NCI-H1048 (cell line): ENCODE measurements around the gene SLC23A1.

Experiments used
- DNase-seq: peaks from one replicate; lab custom pipeline; 2025; lab: John Stamatoyannopoulos, UW

SLC23A1 gene

DNA sequence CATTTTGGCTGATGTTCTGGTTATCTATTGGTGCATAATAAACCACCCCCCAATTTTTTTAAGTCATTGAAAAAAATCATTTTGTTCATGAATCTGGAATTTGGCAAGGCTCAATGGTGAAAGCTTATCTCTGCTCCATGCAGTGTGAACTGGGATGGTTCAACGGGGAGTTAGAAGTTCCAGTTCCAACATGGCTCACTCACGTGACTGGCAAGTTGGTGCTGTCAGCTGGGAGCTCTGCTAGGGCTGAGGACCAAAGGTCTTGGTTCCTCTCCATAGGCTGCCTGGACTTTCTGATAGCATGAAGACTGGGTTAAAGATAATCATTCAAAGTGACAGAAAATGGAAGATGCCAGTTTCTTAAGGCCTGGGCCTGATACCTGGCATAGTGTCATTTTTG, 23.9 kb upstream of the SLC23A1 start:
- no peak for DNase-seq

DNA sequence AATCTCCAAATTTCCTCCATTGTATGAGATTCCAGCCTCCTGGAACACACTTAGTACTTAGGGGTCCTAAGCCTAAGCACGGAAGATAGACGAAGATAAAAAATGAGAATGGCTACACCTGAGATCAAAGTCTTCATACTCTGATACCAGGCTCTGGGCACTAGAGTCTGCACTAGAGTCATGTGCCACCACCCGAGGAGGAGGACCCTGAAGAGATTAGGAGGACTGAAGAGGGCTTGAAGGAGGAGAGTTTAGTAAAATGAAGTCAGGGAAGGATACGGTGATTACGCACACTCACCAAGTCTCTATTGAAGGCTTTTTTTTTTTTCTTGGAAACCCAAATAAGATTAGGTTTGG, 21.4 kb upstream of the SLC23A1 start:
- no peak for DNase-seq

DNA sequence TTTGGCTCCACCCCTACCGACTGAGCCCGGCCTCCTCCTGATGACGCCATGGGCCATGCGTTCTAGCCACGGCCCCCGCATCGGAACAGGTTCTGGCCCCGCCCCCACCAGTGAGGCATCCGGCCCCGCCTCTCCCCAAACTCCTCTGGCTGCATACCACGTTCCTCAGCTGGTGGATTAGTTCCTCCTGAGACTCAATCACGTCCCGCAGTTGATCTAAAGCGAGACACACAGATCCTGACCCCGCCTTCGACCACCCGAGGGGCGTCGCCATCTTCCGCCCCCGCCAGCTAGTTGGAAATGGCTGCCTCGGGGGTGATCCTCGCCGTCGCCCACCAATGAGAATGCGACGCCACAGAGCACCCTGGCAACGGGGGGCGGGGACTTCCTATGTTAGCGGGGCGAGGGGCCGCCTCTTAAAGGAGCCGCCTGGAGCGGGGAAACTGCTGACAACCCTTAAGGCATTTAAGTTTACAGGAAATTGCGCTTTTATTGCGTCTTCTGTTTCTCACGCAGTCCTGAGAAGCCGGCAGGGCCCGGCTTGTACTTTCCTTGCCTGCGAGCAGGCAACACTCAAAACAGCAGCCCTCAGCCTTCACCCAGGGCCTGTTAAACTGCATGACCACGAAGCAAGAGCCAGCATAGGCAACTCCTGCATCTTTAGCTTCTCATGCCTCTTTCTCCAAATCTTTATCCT, 20.8 kb upstream of the SLC23A1 start, which contains the start of gene SPATA24:
TSS of gene SPATA24 (minus strand) at position 303 of the 697 bp plus-strand sequence. CDS start at position 274, 29 bp downstream.
- peak; percentile 89 for DNase-seq

DNA sequence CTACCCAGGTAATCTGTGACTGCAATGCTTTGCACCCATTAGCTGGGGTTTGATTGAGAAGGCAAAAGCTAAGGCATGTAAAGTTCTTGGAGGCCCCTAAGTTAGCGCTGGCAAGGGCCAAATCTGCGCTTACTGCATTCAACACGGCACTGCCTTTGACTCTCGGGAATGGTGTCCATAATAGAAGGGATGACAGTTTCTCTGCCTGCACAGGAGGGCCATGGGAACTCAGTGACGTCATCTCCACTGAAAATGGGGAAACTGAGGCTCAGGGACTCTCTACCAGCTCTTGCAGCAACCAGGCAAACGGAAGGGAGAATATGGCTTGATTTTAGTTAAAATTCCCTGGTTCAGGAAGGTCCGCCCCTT, 20.3 kb upstream of the SLC23A1 start:
- DNase-seq: no peak

DNA sequence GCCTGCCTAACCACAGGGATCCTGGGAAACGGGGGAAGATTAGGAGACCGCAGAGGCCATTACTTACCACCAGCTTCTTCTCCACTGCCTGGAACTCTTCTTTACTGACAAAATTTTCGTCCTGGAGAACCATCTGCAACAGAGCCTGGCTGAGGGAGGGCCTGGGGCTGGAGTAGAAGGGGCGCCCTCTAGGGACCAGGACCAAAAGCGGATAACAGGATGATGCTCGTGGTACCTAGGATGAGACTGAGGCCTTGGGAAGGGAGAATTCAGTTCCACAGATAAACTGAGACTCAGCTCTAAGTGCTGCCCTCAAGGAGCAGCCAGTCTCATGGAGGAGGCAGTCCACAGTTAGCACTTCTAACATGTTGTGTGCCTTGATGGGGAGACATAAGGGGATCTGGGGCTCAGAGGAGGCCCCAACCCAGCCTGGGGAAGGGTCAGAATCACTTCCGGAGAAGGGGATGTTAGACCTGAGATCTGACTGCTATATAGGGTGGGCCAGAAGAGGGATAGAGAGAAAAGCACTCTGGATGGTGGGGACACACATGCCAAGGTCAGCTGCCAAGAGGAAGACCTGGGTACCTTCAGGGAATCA, 19.6 kb upstream of the SLC23A1 start:
- no peak for DNase-seq

DNA sequence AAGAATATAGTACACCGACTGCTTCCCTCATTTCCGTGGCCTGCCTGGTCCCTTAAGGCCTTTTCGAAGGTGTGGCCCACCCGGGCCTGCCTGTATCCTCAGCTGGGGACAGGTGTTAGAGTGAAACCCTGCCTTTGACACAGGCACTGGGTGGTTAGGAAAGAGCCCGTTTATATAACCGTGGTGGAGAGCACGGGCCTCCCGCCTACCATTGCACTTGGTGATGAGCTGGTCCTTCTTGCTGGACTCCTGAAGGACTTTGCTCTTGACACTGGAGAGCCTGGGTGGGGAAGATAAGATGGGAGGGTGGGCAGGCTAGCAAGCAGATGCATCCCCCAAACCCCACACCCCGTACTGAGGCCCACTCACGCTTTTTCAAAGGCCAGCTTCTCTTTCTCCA, 18.4 kb upstream of the SLC23A1 start:
- no peak for DNase-seq

DNA sequence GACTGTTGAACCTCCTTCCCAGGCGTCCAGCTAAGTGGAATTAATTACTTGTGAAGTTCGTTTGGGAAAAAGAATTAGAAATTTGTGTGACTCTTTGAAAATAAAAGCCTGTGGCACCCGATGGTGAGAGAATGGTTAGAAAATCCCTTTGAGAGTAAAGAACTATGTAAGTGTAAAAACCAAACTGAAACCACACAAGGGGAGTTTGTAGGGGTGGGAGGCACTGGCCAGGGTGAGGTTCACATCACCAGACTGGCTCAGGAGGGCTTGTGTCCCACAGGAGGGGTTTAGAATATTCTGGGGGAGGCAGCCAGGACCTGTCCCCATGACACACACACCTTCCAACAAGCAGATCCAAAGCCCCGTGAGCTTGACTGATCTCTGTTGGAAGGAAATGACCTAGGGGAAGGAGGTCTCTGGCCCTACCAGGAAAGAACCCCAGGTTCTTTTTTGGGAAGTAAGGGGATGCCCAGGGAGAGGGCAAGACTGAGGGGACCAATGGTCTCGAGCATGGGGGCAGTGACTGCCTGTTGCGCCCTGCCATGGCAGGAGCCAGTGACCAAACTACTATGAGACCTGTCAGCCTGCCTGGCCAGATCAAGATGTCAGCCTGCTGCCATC, 16.5 kb upstream of the SLC23A1 start:
- DNase-seq: no peak

DNA sequence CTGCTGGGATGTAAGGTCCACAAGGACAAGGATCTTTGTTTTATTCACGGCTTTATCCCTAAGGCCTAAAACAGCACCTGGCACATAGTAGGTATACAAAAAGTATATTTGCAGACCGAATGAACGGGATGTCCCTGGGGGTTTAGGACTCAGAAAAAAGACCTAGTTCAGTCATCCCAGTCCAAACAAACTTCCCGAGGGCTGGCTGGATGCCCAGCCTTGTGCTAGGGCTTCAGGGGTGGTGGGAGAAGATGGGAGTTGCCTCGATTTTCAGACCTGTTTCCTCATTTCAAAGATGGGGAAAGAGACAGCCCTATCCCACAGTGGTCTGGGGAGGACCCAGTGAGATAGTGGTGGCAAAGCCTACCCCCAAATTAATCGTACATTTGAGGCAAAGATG, 14.8 kb upstream of the SLC23A1 start:
- no peak for DNase-seq

DNA sequence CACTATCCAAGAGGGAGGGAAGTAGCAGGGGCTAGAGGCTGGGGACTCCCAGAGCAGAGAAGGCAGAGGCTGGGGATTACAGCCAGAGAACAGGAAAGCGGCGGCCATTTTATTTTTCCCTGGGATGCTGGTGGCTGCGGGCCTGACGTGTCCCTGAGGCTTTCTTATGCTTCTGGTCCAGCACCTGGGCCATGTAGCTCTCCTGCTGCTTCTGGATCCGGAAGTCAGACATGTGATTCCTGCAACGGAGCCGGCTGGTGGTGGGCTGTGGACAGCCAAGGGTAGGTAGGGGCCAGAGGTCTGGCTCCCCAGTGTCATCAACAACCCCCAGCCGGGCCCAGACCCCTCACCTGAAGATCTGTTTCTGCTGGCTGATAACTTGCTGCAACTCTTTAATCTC, 13.6 kb upstream of the SLC23A1 start:
- no peak for DNase-seq

DNA sequence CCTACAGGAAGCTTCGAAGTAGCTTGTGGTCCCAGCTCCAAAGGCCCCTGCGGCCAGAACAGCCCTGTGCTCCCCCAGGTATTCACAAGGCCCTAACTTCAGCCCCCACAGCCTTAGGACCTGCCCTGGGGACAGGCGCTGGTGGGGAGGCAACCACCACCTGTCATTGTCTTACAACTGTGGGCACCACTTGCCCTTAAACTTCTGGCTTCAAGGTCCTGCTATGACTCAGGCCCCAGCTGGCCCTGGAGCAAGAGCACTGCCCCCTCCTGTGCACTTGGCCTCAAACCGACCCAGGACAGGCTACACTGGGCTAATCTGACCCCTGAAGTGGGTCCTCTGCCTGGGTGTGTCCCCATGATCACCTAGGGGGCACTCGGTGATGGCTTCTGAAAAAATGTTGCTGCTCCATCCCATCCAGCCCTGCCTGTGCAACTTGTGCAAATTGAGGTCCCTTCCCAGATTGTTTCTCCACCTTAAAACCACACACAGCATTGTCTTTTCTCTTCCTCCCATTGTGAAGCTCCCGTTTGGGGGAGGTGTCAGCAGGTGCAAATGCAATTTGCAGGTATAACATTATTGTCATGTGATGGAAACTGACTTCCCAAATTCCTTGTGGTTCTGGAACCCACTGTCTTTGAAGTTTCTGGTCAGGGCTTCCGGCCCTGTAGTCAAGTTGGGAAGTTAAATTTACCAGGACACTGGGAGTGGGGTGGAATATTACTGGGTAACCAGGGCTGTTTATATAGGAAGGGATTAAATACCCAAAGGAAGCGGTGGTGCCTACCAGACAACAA, 12.9 kb upstream of the SLC23A1 start:
- no peak for DNase-seq

DNA sequence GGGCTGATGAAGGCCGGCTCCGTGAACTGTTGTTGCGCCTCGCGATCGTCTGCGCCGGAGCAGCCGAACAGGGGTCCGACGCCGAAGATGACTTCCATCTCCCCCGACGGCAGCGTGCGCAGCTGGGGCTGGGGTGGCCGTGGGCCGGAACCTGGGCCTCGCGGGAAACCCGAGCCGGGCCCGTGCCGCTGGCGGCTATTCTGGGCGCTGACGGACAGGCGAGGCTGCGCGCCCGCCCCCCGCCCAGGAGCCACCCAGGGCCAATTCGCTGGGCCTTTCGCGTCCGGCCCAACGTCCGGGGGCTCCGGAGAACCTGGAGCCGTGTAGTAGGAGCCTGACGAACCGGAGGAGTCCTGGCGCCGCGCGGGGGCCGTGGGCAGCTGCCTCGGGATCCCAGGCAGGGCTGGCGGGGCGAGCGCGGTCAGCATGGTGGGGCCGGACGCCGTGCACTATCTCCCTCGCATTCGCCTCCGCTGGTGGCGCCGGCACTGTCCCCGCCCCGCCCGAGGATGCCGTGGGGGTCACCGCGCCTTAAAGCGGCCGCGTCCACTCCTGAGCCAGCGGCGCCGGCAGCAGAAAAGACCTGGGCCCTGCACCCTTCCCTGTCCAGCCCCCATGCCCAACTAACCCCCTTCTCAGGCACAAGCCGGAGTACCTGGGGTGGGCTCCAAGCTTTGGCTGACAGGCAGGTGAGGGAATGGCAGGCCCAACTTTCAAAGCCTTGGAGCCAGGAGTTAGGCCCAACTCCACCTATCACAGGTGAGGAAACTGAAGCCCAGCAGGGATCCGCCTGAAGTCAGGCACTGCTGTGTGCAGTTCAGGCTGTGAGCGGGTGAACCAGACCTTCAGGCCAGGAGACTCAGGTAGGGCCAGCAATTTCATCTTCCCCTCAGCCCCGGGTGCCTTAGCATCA, 11.8 kb upstream of the SLC23A1 start, which contains the start of gene PROB1:
TSS of gene PROB1 (minus strand) at position 451 of the 913 bp plus-strand sequence. CDS start at position 428, 23 bp downstream.
- DNase-seq: no peak

DNA sequence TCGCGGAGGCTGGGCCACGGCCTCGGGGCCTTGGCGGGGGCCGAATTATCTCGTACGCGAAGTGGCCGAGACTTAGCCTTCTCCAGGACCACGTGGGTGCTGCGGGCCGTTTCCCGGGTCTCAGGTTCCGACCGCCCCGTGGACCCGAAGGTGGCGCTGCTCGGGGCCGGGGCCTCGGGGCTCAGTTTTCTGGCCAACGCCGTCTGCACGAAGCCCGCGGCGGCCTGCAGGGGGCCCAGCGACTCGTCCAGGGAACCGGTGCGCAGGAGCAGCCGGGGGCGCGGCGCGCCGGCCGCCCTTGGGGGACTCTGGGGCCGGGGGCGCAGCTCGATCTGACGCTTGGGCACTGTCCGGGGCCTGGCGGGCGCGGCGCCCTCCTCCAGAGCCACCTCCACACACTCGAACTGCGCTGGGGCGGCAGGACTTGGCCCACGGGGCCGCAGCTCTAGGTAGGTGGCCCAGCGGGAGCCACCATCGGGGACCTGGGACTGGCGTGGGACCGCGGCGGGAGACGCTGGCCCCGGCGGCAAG, 11.1 kb upstream of the SLC23A1 start:
- DNase-seq: no peak

DNA sequence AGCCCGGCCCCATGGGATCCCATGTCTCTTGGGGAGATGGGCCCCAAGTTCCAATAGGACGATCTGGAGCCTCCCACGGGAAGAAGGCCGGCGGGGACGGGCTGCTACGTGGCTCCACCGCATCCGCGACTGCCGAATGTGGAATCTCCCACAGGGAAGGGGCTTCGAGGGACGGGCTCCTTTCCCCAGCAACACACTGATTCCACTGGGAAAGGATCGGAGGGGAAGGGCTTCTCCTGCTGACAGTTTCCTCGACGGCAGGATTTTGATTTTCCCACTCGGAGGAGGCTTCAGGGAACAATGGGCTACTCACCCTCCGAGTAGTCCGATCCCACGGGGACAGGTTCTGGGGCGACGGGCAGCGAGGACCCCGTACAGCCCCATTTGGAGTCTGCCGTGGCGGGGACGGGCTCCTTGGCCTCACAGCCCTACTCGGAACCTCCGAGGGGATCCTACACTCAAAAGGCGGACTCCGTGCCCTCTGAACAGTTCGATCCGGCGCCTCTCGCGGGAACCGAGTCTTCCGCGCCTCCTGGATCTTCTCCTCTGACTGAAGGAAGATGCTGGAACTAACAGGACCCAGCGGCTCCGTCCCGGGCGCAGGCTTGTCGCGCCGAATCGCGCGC, 10.5 kb upstream of the SLC23A1 start:
- DNase-seq: no peak

DNA sequence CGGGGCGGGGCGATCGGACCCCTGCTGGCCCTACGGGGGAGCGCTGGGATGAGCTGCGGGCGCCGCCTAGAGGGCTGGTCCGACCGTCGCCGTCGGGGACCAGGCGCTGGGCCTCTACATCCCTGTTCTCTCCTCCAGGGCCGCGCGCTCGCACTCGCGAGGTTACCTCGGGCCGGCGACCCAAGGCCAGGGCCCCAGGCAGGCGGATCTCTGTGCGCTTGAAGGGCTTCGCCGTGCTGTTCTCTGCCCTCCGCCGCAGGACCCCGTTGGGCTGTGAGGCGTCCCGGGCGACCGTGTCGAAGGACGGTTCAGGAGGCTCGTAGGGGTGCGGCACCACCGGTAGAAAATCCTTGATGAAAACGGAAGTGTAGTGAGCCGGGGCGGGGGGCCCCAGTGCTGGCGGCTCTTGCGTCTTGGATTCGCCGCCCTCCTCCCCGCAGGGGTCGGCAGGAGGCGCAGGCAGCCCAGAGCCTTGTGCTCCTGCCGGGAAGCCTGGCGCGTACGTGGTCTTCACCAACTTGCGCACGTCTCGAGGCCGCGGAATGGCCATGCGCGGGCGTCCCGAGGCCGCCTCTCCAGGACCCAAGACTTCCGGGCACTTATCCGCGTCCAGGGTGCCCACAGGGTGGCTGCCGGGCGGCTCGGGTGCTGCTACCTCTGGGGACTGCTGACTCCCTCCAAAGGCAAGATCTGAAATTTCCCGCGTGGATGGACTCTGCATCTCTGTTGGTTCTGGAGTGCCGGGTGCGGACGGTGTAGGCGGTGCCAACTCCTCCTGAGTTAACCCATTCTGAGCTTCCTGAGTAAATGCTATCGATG, 9.8 kb upstream of the SLC23A1 start:
- DNase-seq: no peak

DNA sequence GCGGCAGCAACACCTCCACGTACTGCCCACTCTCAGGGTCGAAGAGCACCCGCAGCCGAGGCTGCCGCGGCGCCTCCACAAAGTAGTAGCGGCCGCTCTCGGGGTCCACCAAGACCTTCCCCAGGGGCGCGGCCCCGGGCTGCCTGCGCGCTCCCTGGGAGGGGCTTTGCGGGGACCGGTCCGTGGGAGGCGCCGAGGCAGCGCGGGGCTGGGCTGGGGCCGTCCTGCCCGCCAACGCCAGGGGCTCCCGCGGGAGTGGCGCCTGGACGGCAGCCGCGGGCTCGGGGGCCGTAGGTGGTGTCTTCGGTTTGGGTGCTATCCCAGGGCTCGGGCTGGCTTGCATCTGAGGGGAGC, 9.2 kb upstream of the SLC23A1 start:
- no peak for DNase-seq

DNA sequence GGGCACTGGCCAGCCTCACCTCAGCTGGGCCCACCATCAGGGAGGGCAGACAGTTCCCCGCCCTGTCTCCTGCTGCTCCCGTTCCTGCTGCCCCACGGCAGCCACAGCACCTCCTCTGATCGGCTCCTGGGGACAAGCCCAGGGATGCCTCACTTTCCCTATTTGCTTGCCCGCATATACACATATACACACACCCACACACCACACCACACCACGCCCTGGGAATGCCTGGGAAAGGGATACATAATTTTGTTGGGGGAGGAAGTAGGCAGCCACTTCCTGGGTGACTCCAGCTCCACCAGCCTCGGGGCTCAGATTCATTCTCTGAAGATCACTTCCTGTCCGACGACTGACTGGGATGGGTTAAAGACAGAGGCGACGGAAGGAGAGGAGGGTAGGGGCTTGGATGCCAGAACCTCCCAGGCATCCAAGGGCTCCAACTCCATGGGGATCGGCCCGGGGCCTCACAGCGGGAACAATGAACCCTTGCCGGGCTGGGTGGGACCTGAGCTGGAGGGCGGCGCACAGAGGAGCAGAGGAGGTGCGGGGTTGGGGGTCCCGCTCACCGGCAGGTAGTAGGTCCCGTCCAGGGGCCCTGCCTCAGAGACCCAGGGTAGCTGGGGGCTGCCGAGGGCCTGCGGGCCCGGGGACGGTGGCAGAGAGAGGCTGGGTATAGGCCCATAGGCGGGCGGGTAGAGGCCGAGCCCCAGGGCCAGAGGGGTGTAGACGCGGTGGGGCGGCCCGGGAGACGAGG, 8.7 kb upstream of the SLC23A1 start:
- no peak for DNase-seq

DNA sequence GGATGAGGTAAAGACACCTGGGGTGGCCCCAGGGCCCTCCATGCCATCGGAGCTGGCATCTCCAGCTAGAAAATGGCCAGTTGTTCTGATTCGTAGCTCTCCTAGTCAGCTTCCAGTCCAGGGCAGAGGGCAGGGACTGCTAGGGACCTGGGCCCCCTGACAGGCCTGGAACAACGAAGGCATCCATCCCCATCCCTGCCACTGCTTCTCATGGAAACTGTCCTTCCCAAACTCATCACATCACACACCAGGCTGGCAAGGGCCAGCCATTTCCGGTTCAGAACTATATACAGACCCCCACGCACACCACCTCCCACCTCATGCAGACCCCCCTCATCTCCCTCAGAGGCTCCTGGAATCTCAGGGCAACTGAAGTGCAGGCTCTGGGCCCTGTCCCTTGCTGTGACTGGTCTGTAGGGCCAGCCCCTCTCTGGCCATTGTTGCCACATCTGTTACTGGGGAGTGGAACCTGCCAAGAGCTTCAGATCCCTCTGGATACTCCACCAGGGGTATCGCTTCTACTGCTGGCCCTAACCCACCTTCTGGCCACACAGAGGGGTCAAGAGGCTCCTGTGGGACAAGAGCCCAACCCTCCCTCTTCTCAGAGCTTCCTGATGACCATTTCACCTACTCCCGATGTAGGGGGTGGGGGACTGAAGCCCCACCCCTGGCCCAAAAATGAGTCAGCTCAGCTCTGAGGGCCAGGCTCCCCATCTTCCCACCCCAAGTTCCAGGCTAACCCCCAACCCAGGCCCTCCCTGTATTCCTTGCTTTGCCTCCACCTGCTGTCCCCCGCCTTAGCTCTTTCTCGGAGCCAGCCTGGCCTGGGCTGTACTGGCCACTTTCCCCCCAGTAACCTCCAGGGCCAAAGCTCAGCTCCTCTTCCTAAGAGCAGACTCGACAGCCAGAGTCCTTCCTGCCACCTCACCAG, 7.8 kb upstream of the SLC23A1 start:
- DNase-seq: no peak
